Activated CD4-positive, alpha-beta memory T cell treated with anti-CD3 and anti-CD28 coated beads for 36 hours (primary cell): ENCODE measurements around the gene SMIM44. TPM values are rescaled to one million over a fixed set of nuclear protein-coding genes. Genes with fewer than 3 reads are reported as not detected.

Source experiments
- CTCF ChIA-PET: fragments of 350-600 bp; sonication (Branson Sonifier 250); formaldehyde crosslinking; loops from one replicate; lab custom pipeline; 2021; ENCODE audit warnings: antibody characterized with exemption, inconsistent platforms; lab: Charles Lee
- POLR2A ChIA-PET: fragments of 350-600 bp; sonication (Branson Sonifier 250); formaldehyde crosslinking; loops from one replicate; lab custom pipeline; 2021; ENCODE audit warnings: antibody characterized with exemption; lab: Charles Lee
- DNase-seq: peaks from one replicate; pipeline ENCODE4 v3.0.0-alpha.2; 2020
- H3K27ac Mint-ChIP-seq: one replicate; pipeline ENCODE4 v1.8.0; 2021; ENCODE audit warnings: mixed read lengths
- H3K27me3 Mint-ChIP-seq: one replicate; pipeline ENCODE4 v1.8.0; 2021; ENCODE audit warnings: mixed read lengths
- H3K36me3 Mint-ChIP-seq: one replicate; pipeline ENCODE4 v1.8.0; 2021; ENCODE audit warnings: mixed read lengths
- H3K4me1 Mint-ChIP-seq: one replicate; pipeline ENCODE4 v1.8.0; 2021; ENCODE audit warnings: low read depth, mixed read lengths
- H3K4me3 Mint-ChIP-seq: one replicate; pipeline ENCODE4 v1.8.0; 2021; ENCODE audit warnings: mild to moderate bottlenecking, mixed read lengths
- H3K9me3 Mint-ChIP-seq: one replicate; pipeline ENCODE4 v1.8.0; 2021; ENCODE audit warnings: mixed read lengths
- intact Hi-C: fragments of 100-400 bp; cut with micrococcal nuclease; formaldehyde crosslinking; loops from one replicate; pipeline ENCODE4 v1.15.1; 2023
- total RNA-seq, 2 experiments: library from RNA; stranded (reverse); gene quantifications; one replicate each; pipeline ENCODE4 v1.2.3, GENCODE V29; 2021

SMIM44 gene
- total RNA-seq, 2 experiments from 2014 or later: not detected

DNA sequence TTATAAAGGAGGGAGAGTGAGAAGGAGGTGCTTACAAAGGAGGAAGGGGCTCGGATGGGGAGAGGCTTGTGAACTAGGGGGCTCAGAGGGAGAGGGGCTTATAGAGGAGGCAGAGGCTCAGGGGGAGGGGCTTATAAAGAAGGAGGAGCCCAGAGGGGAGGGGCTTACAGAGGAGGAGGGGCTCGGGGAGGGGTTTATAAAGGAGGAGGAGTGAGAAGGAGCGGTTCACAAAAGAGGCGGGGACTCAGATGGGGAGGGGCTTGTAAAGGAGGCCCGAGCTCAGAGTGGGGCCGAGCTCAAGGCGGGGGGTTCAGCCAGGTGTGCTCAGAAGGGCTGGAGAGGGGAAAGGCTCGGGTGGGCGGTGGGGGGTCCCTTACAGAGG lies 3.4 kb downstream of the SMIM44 start:
- Mint-ChIP-seq H3K4me3 (no peak overlapping the region), H3K4me1 (peaks cover 7% of the 10 kb centered on the region), H3K27ac (no peak overlapping the region), H3K36me3 (no peaks in the 10 kb centered on the region), H3K9me3 (no peaks in the 10 kb centered on the region), H3K27me3 (peaks cover 2% of the 10 kb centered on the region)
- ChIA-PET POLR2A (no interaction called here), CTCF (interaction anchor here (0.7 to 1.9 kb wide), 3 partner anchors 9 to 175 kb away, joined by 3 to 8 read pairs (median 5); no protein-coding TSS in a partner anchor)
- DNase-seq: peak; percentile 46
- intact Hi-C loops: no loop called here

GRCh38 chr19:3479177-3479833 lies 3.9 kb downstream of the SMIM44 start:
- peak; percentile 60 for DNase-seq
- Mint-ChIP-seq H3K4me1 (peaks cover 7% of the 10 kb centered on the region), H3K27ac (no peak overlapping the region), H3K4me3 (no peak overlapping the region), H3K27me3 (peaks cover 2% of the 10 kb centered on the region), H3K9me3 (no peaks in the 10 kb centered on the region), H3K36me3 (no peaks in the 10 kb centered on the region)
- POLR2A ChIA-PET: no interaction called here
- intact Hi-C loops: no loop called here
- CTCF ChIA-PET: interaction anchor here (0.6 to 1.9 kb wide), 4 partner anchors 8 to 219 kb away, joined by 3 to 8 read pairs (median 4); no protein-coding TSS in a partner anchor

DNA sequence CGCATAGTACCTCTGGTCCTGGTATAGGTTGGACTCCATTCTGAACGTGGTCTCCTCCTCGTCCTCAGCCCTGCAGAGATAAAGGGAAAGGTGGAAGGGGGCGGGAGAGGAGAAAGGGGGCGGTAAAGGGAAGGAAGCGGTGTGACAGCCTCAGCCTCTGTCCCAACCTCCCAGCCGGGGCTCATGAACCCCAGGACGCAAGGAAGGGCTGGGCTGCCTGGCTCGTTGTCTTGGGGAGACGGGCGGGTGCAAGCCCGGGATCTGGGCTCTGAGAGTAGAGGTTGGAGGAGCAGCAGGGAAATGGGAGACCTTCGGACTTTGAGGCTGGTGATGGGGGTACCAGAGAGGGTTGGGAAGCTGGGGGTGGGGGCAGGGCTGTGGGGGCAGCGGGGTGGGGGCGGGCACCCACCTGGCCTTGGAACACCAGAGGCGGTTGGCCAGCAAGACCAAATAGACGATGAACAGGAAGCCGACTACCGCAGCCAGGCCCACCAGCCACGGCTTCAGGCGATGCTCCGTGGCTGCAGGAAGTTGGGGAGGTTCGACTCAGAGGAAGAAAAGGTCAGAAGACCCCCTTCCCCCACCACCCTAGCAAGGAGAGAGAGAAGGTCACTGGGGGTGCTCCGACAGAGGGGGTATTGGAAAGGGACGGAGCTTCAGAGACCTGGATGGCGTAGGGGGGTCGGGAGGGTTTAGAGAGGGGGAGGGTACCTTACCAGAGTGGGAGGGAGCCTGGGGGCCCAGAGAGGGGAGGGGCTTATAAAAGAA lies 4.6 kb downstream of the SMIM44 start:
- POLR2A ChIA-PET: no interaction called here
- intact Hi-C loops: no loop called here
- Mint-ChIP-seq H3K9me3 (no peaks in the 10 kb centered on the region), H3K27ac (no peak overlapping the region), H3K27me3 (peaks cover 2% of the 10 kb centered on the region), H3K36me3 (no peaks in the 10 kb centered on the region), H3K4me1 (peaks cover 7% of the 10 kb centered on the region), H3K4me3 (no peak overlapping the region)
- DNase-seq: peak; percentile 16
- CTCF ChIA-PET: interaction anchor here (0.6 to 1.9 kb wide), 2 partner anchors 174 to 220 kb away, joined by 3 to 8 read pairs; no protein-coding TSS in a partner anchor

GRCh38 chr19:3477951-3478350 lies 5.3 kb downstream of the SMIM44 start:
- intact Hi-C loops: no loop called here
- no peak for DNase-seq
- no peaks in the 10 kb centered on the region for H3K36me3 Mint-ChIP-seq
- ChIA-PET CTCF (no interaction called here), POLR2A (no interaction called here)
- H3K4me1 Mint-ChIP-seq: peaks cover 7% of the 10 kb centered on the region
- H3K4me3 Mint-ChIP-seq: no peak overlapping the region
- H3K27ac Mint-ChIP-seq: no peak overlapping the region
- H3K27me3 Mint-ChIP-seq: peaks cover 2% of the 10 kb centered on the region
- no peaks in the 10 kb centered on the region for H3K9me3 Mint-ChIP-seq

GRCh38 chr19:3477506-3477905 lies 5.7 kb downstream of the SMIM44 start:
- H3K9me3 Mint-ChIP-seq: no peaks in the 10 kb centered on the region
- POLR2A ChIA-PET: no interaction called here
- DNase-seq: no peak
- H3K36me3 Mint-ChIP-seq: no peaks in the 10 kb centered on the region
- no peak overlapping the region for H3K4me3 Mint-ChIP-seq
- H3K4me1 Mint-ChIP-seq: peaks cover 7% of the 10 kb centered on the region
- no peak overlapping the region for H3K27ac Mint-ChIP-seq
- intact Hi-C loops: no loop called here
- CTCF ChIA-PET: no interaction called here
- peaks cover 2% of the 10 kb centered on the region for H3K27me3 Mint-ChIP-seq

GRCh38 chr19:3476830-3477229 lies 6.4 kb downstream of the SMIM44 start:
- DNase-seq: no peak
- ChIA-PET POLR2A (no interaction called here), CTCF (interaction anchor here (1.2 kb wide), 1 partner anchor 172 kb away, joined by 6 read pairs; no protein-coding TSS in a partner anchor)
- peaks cover 2% of the 10 kb centered on the region for H3K27me3 Mint-ChIP-seq
- no peaks in the 10 kb centered on the region for H3K9me3 Mint-ChIP-seq
- intact Hi-C loops: no loop called here
- no peak overlapping the region for H3K4me3 Mint-ChIP-seq
- H3K27ac Mint-ChIP-seq: no peak overlapping the region
- H3K36me3 Mint-ChIP-seq: no peaks in the 10 kb centered on the region
- H3K4me1 Mint-ChIP-seq: peaks cover 7% of the 10 kb centered on the region

- no peak overlapping the region for H3K4me3 Mint-ChIP-seq
- DNase-seq: no peak
- peaks cover 7% of the 10 kb centered on the region for H3K4me1 Mint-ChIP-seq
- no peak overlapping the region for H3K27ac Mint-ChIP-seq
- no peaks in the 10 kb centered on the region for H3K9me3 Mint-ChIP-seq
- ChIA-PET POLR2A (no interaction called here), CTCF (interaction anchor here (1.0 to 1.2 kb wide), 2 partner anchors 10 to 171 kb away, joined by 3 to 6 read pairs; no protein-coding TSS in a partner anchor)
- no peaks in the 10 kb centered on the region for H3K36me3 Mint-ChIP-seq
- intact Hi-C loops: no loop called here
- peaks cover 2% of the 10 kb centered on the region for H3K27me3 Mint-ChIP-seq
These were observed 7.8 kb downstream of the SMIM44 start for GRCh38 chr19:3475449-3475848.

GRCh38 chr19:3474614-3475013 lies 8.6 kb downstream of the SMIM44 start:
- intact Hi-C loops: no loop called here

DNA sequence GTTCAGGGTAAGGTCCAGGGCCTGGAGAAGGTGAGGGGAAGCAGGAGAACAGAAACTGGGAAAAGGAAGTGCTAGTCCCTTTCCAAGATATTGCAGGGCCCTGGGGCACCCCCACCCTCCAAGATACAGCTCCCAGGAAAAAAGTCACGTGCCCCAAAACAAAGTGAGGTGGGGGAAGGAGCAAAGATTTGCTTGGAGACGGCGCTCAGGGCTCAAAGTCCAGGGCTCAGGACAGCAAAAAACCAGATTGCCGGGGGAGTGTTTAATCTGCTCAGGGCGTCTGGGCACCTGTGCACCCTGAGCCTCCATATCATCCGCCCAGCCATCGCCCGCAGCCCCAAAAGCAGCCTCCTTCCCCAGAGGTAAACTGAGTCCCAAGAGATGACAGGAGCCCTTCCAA lies 9.2 kb downstream of the SMIM44 start:
- Mint-ChIP-seq H3K36me3 (no peaks in the 10 kb centered on the region), H3K27me3 (peaks cover 2% of the 10 kb centered on the region), H3K9me3 (no peaks in the 10 kb centered on the region), H3K4me3 (no peak overlapping the region), H3K27ac (no peak overlapping the region), H3K4me1 (peaks cover 7% of the 10 kb centered on the region)
- CTCF ChIA-PET: interaction anchor here (1.2 to 2.8 kb wide), 3 partner anchors 42 to 169 kb away, joined by 3 to 13 read pairs (median 6); no protein-coding TSS in a partner anchor
- no peak for DNase-seq
- intact Hi-C loops: no loop called here
- POLR2A ChIA-PET: no interaction called here

More at GRCh38 chr19:3474614-3475013, 8.6 kb downstream of the SMIM44 start:
- DNase-seq: no peak
- H3K9me3 Mint-ChIP-seq: no peaks in the 10 kb centered on the region
- no peaks in the 10 kb centered on the region for H3K36me3 Mint-ChIP-seq
- POLR2A ChIA-PET: no interaction called here
- H3K27me3 Mint-ChIP-seq: peaks cover 2% of the 10 kb centered on the region
- CTCF ChIA-PET: interaction anchor here (1.2 to 2.8 kb wide), 2 partner anchors 145 to 170 kb away, joined by 3 to 13 read pairs; no protein-coding TSS in a partner anchor
- no peak overlapping the region for H3K4me3 Mint-ChIP-seq
- peaks cover 7% of the 10 kb centered on the region for H3K4me1 Mint-ChIP-seq
- no peak overlapping the region for H3K27ac Mint-ChIP-seq

GRCh38 chr19:3471954-3472655 lies 11.1 kb downstream of the SMIM44 start:
- Mint-ChIP-seq H3K4me1 (no peaks in the 10 kb centered on the region), H3K36me3 (no peaks in the 10 kb centered on the region), H3K9me3 (peaks cover 3% of the 10 kb centered on the region), H3K27ac (no peak overlapping the region), H3K4me3 (no peak overlapping the region), H3K27me3 (no peaks in the 10 kb centered on the region)
- intact Hi-C loops: no loop called here
- CTCF ChIA-PET: interaction anchor here (0.6 to 2.8 kb wide), 21 partner anchors 8 to 1114 kb away, joined by 3 to 13 read pairs (median 4); partner anchors contain the start of genes SMIM24 and SMIM44
- POLR2A ChIA-PET: no interaction called here
- DNase-seq: peak; percentile 57

DNA sequence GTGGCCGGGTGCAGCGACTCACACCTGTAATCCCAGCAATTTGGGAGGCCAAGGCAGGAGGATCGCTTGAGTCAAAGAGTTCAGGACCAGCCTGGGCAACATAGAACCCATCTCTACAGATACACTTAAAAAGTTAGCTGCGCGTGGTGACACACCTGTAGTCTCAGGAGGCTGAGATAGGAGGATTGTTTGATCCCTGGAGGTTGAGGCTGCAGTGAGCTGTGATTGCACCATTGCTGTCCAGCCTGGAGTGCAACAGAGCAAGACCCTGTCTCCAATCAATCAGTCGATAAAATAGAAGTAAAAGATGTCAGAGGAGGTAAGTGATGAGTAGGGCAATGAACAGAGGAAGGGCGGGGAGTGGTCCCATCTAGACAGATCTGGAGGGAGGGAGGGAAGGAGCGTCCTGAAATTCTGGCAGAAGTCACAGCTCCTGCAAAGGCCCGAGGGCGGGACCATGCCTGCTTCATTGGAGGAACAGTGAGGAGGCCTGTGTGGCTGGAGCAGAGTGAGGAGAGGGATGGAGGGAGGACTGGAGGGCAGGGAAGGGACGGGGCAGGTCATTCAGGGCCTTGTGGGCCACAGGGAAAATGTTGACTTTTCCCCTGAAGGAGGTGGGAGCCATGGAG lies 12.6 kb downstream of the SMIM44 start:
- no peak overlapping the region for H3K4me3 Mint-ChIP-seq
- no peaks in the 10 kb centered on the region for H3K36me3 Mint-ChIP-seq
- intact Hi-C loops: no loop called here
- no peaks in the 10 kb centered on the region for H3K4me1 Mint-ChIP-seq
- peaks cover 3% of the 10 kb centered on the region for H3K9me3 Mint-ChIP-seq
- CTCF ChIA-PET: interaction anchor here (0.8 to 3.9 kb wide), 12 partner anchors 9 to 776 kb away, joined by 3 to 17 read pairs (median 4); partner anchors contain the start of genes SMIM24 and YJU2
- POLR2A ChIA-PET: no interaction called here
- no peak for DNase-seq
- no peak overlapping the region for H3K27ac Mint-ChIP-seq
- H3K27me3 Mint-ChIP-seq: no peaks in the 10 kb centered on the region
